GM23338 (cell line): ENCODE data around the gene MICALL1. TPM values are rescaled to one million over a fixed set of nuclear protein-coding genes. Genes with fewer than 3 reads are reported as not detected.
A peak's percentile ranks its signal among the peaks of the same experiment; 100 is the strongest.

ENCODE experiments used
- ATAC-seq: fragments of 200-7000 bp; cut with Tn5 transposase; 3 replicates; pipeline ENCODE4 v1.9.1; 2020
- DNase-seq: peaks from one replicate; pipeline ENCODE4 v3.0.0-alpha.2; 2015; ENCODE audit warnings: low spot score
- H2AFZ ChIP-seq: fragments of 200-600 bp; sonication (generic); 2 replicates; pipeline ENCODE4 v1.8.0; 2016; ENCODE audit warnings: antibody characterized with exemption, mild to moderate bottlenecking, moderate library complexity
- H3F3A ChIP-seq: fragments of 200-600 bp; sonication (generic); replicated peaks from 2 replicates; pipeline ENCODE4 v1.8.0; 2017; ENCODE audit warnings: antibody characterized with exemption, mixed run types, low read depth
- H3K27ac ChIP-seq: fragments of 200-600 bp; sonication (generic); 2 replicates; pipeline ENCODE4 v1.6.1; 2016; ENCODE audit warnings: low read depth
- H3K27me3 ChIP-seq: fragments of 200-600 bp; sonication (generic); 2 replicates; pipeline ENCODE4 v1.8.0; 2016; ENCODE audit warnings: mild to moderate bottlenecking, mixed run types, moderate library complexity; ENCODE audit not compliant: insufficient read depth
- H3K36me3 ChIP-seq: fragments of 200-600 bp; sonication (generic); 2 replicates; pipeline ENCODE4 v1.8.0; 2016; ENCODE audit warnings: mild to moderate bottlenecking; ENCODE audit not compliant: insufficient read depth
- H3K4me1 ChIP-seq: fragments of 200-600 bp; sonication (generic); 2 replicates; pipeline ENCODE4 v1.8.0; 2016; ENCODE audit warnings: mild to moderate bottlenecking, moderate library complexity; ENCODE audit not compliant: insufficient read depth
- H3K4me2 ChIP-seq: fragments of 200-600 bp; sonication (generic); 2 replicates; pipeline ENCODE4 v1.7.1; 2017; ENCODE audit warnings: mixed run types
- H3K4me3 ChIP-seq: fragments of 200-600 bp; sonication (generic); 2 replicates; pipeline ENCODE4 v1.6.1; 2016; ENCODE audit warnings: mixed run types
- H3K79me2 ChIP-seq: fragments of 200-600 bp; sonication (generic); replicated peaks from 2 replicates; pipeline ENCODE4 v1.8.0; 2017; ENCODE audit warnings: mild to moderate bottlenecking; ENCODE audit not compliant: insufficient read depth
- H3K9me2 ChIP-seq: fragments of 200-600 bp; sonication (generic); 2 replicates; pipeline ENCODE4 v1.8.0; 2017; ENCODE audit not compliant: insufficient read depth
- H4K20me1 ChIP-seq: fragments of 200-600 bp; sonication (generic); replicated peaks from 2 replicates; pipeline ENCODE4 v1.8.0; 2017; ENCODE audit warnings: mild to moderate bottlenecking; ENCODE audit not compliant: insufficient read depth
- H3K27ac Mint-ChIP-seq: 2 replicates; pipeline ENCODE4 v1.8.0; 2020; ENCODE audit warnings: inconsistent platforms, mild to moderate bottlenecking, moderate library complexity, mixed read lengths
- H3K27me3 Mint-ChIP-seq: 3 replicates; pipeline ENCODE4 v1.8.0; 2022; ENCODE audit warnings: low read depth, mild to moderate bottlenecking, moderate library complexity, mixed read lengths, inconsistent platforms; ENCODE audit not compliant: insufficient read depth, poor library complexity
- H3K36me3 Mint-ChIP-seq: 3 replicates; pipeline ENCODE4 v1.8.0; 2021; ENCODE audit warnings: low read depth, mild to moderate bottlenecking, inconsistent platforms, moderate library complexity, mixed read lengths
- H3K4me1 Mint-ChIP-seq: 3 replicates; pipeline ENCODE4 v1.8.0; 2020; ENCODE audit warnings: mild to moderate bottlenecking, inconsistent platforms, mixed read lengths
- H3K4me3 Mint-ChIP-seq: 3 replicates; pipeline ENCODE4 v1.8.0; 2021; ENCODE audit warnings: moderate library complexity, mild to moderate bottlenecking, inconsistent platforms, mixed read lengths
- H3K9me3 Mint-ChIP-seq: 3 replicates; pipeline ENCODE4 v1.8.0; 2020; ENCODE audit warnings: moderate library complexity, mild to moderate bottlenecking, inconsistent platforms, mixed read lengths
- CREB1 ChIP-seq: fragments of 250-450 bp; sonication (Bioruptor Pico); IDR thresholded peaks from 2 replicates; pipeline ENCODE4 v1.5.0; 2020; ENCODE audit warnings: low read depth, mild to moderate bottlenecking, moderate library complexity
- ETS1 ChIP-seq: IDR thresholded peaks from 2 replicates; pipeline ENCODE4 v1.6.1; 2016; ENCODE audit warnings: antibody characterized with exemption
- EZH2 ChIP-seq: fragments of 200-600 bp; sonication (generic); IDR thresholded peaks from one replicate; pipeline ENCODE4 v1.8.0; 2017; ENCODE audit warnings: antibody characterized with exemption, mild to moderate bottlenecking, low read depth; ENCODE audit not compliant: unreplicated experiment
- EZH2phosphoT487 ChIP-seq: fragments of 200-600 bp; sonication (generic); IDR thresholded peaks from one replicate; pipeline ENCODE4 v1.8.1; 2018; ENCODE audit warnings: antibody characterized with exemption; ENCODE audit not compliant: unreplicated experiment
- JUNB ChIP-seq: IDR thresholded peaks from one replicate; pipeline ENCODE4 v1.6.1; 2016; ENCODE audit warnings: antibody characterized with exemption; ENCODE audit not compliant: unreplicated experiment
- NANOG ChIP-seq: IDR thresholded peaks from 2 replicates; pipeline ENCODE4 v1.6.1; 2016; ENCODE audit warnings: antibody characterized with exemption, borderline replicate concordance
- POLR2AphosphoS5 ChIP-seq: IDR thresholded peaks from 2 replicates; pipeline ENCODE4 v1.6.1; 2016; ENCODE audit warnings: antibody characterized with exemption, low read depth
- STAT1 ChIP-seq: IDR thresholded peaks from one replicate; pipeline ENCODE4 v1.6.1; 2016; ENCODE audit warnings: antibody characterized with exemption; ENCODE audit not compliant: unreplicated experiment
- ZNF114 ChIP-seq: fragments of 250-450 bp; sonication (Bioruptor Pico); IDR thresholded peaks from 2 replicates; pipeline ENCODE4 v1.5.0; 2020; ENCODE audit warnings: mild to moderate bottlenecking, moderate library complexity
- ZNF331 ChIP-seq: fragments of 250-450 bp; sonication (Bioruptor Pico); IDR thresholded peaks from 2 replicates; pipeline ENCODE4 v1.5.0; 2020; ENCODE audit warnings: low read depth, mild to moderate bottlenecking, moderate library complexity
- polyA plus RNA-seq: library from polyadenylated mRNA; unstranded; fragments of >200 nt; fragmentation: Nextera tagmentation; extraction: Ambion mirVana; gene quantifications from 2 replicates; pipeline ENCODE4 v1.2.1, GENCODE V29; 2016
- total RNA-seq: library from RNA; depleted of rRNA; stranded (reverse); fragments of >200 nt; shearing (Covaris generic); gene quantifications from 2 replicates; pipeline ENCODE4 v1.2.3, GENCODE V29; 2014
- TF ChIP-seq, protein P1 (sequence below), 2 experiments: fragments of 200-600 bp in 1 of 2; sonication (generic) in 1 of 2; conservative IDR thresholded peaks; 2 replicates each; pipeline versions ENCODE4 v1.5.1 to v1.6.1; 2016 to 2017; ENCODE audit warnings: antibody characterized with exemption in 2 of 2, low read depth in 2 of 2, mild to moderate bottlenecking in 2 of 2, moderate library complexity in 1 of 2
- TF ChIP-seq, protein P2 (sequence below): IDR thresholded peaks from one replicate; pipeline ENCODE4 v1.6.1; 2018; ENCODE audit warnings: antibody characterized with exemption; ENCODE audit not compliant: unreplicated experiment
- TF ChIP-seq, protein P3 (sequence below): fragments of 250-450 bp; sonication (Bioruptor Pico); IDR thresholded peaks from 2 replicates; pipeline ENCODE4 v1.5.0; 2020; ENCODE audit warnings: mild to moderate bottlenecking, moderate library complexity

Gene MICALL1
- total and polyA plus RNA-seq, 2 experiments from 2014 or later, result 5.9 to 33.1 TPM

GRCh38 chr22:37891926-37892325 lies 14.2 kb upstream of the MICALL1 start:
- Histone ChIP-seq H3K4me1 (peaks cover 28% of the 10 kb centered on the region), H3K9me2 (no peaks in the 10 kb centered on the region), H3K4me3 (no peak overlapping the region), H3F3A (peaks cover 42% of the 10 kb centered on the region), H4K20me1 (peaks cover 9% of the 10 kb centered on the region; the same call in 1 of the 2 replicates), H3K36me3 (peaks cover 25% of the 10 kb centered on the region), H2AFZ (no peak overlapping the region), H3K27ac (peak overlapping the region; percentile 80; the same call in 1 of the 2 replicates), H3K79me2 (no peaks in the 10 kb centered on the region), H3K4me2 (no peak overlapping the region), H3K27me3 (no peaks in the 10 kb centered on the region)
- no peak for TF ChIP-seq EZH2
- TF ChIP-seq NANOG, result no peak
- no peak for TF ChIP-seq STAT1
- TF ChIP-seq, protein P1, sequence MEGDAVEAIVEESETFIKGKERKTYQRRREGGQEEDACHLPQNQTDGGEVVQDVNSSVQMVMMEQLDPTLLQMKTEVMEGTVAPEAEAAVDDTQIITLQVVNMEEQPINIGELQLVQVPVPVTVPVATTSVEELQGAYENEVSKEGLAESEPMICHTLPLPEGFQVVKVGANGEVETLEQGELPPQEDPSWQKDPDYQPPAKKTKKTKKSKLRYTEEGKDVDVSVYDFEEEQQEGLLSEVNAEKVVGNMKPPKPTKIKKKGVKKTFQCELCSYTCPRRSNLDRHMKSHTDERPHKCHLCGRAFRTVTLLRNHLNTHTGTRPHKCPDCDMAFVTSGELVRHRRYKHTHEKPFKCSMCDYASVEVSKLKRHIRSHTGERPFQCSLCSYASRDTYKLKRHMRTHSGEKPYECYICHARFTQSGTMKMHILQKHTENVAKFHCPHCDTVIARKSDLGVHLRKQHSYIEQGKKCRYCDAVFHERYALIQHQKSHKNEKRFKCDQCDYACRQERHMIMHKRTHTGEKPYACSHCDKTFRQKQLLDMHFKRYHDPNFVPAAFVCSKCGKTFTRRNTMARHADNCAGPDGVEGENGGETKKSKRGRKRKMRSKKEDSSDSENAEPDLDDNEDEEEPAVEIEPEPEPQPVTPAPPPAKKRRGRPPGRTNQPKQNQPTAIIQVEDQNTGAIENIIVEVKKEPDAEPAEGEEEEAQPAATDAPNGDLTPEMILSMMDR (conservative IDR thresholded peaks at IDR 0.05; ENCODE audit: low read depth in 2 of 2), result no peak
- TF ChIP-seq EZH2phosphoT487, result no peak
- no peak for TF ChIP-seq POLR2AphosphoS5
- TF ChIP-seq ZNF331 (CRISPR knock-in tag), result no peak
- no peak for TF ChIP-seq ETS1
- TF ChIP-seq, protein P2, sequence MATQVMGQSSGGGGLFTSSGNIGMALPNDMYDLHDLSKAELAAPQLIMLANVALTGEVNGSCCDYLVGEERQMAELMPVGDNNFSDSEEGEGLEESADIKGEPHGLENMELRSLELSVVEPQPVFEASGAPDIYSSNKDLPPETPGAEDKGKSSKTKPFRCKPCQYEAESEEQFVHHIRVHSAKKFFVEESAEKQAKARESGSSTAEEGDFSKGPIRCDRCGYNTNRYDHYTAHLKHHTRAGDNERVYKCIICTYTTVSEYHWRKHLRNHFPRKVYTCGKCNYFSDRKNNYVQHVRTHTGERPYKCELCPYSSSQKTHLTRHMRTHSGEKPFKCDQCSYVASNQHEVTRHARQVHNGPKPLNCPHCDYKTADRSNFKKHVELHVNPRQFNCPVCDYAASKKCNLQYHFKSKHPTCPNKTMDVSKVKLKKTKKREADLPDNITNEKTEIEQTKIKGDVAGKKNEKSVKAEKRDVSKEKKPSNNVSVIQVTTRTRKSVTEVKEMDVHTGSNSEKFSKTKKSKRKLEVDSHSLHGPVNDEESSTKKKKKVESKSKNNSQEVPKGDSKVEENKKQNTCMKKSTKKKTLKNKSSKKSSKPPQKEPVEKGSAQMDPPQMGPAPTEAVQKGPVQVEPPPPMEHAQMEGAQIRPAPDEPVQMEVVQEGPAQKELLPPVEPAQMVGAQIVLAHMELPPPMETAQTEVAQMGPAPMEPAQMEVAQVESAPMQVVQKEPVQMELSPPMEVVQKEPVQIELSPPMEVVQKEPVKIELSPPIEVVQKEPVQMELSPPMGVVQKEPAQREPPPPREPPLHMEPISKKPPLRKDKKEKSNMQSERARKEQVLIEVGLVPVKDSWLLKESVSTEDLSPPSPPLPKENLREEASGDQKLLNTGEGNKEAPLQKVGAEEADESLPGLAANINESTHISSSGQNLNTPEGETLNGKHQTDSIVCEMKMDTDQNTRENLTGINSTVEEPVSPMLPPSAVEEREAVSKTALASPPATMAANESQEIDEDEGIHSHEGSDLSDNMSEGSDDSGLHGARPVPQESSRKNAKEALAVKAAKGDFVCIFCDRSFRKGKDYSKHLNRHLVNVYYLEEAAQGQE, result no peak
- TF ChIP-seq JUNB, result no peak
- TF ChIP-seq ZNF114 (CRISPR knock-in tag), result no peak
- TF ChIP-seq, protein P3, sequence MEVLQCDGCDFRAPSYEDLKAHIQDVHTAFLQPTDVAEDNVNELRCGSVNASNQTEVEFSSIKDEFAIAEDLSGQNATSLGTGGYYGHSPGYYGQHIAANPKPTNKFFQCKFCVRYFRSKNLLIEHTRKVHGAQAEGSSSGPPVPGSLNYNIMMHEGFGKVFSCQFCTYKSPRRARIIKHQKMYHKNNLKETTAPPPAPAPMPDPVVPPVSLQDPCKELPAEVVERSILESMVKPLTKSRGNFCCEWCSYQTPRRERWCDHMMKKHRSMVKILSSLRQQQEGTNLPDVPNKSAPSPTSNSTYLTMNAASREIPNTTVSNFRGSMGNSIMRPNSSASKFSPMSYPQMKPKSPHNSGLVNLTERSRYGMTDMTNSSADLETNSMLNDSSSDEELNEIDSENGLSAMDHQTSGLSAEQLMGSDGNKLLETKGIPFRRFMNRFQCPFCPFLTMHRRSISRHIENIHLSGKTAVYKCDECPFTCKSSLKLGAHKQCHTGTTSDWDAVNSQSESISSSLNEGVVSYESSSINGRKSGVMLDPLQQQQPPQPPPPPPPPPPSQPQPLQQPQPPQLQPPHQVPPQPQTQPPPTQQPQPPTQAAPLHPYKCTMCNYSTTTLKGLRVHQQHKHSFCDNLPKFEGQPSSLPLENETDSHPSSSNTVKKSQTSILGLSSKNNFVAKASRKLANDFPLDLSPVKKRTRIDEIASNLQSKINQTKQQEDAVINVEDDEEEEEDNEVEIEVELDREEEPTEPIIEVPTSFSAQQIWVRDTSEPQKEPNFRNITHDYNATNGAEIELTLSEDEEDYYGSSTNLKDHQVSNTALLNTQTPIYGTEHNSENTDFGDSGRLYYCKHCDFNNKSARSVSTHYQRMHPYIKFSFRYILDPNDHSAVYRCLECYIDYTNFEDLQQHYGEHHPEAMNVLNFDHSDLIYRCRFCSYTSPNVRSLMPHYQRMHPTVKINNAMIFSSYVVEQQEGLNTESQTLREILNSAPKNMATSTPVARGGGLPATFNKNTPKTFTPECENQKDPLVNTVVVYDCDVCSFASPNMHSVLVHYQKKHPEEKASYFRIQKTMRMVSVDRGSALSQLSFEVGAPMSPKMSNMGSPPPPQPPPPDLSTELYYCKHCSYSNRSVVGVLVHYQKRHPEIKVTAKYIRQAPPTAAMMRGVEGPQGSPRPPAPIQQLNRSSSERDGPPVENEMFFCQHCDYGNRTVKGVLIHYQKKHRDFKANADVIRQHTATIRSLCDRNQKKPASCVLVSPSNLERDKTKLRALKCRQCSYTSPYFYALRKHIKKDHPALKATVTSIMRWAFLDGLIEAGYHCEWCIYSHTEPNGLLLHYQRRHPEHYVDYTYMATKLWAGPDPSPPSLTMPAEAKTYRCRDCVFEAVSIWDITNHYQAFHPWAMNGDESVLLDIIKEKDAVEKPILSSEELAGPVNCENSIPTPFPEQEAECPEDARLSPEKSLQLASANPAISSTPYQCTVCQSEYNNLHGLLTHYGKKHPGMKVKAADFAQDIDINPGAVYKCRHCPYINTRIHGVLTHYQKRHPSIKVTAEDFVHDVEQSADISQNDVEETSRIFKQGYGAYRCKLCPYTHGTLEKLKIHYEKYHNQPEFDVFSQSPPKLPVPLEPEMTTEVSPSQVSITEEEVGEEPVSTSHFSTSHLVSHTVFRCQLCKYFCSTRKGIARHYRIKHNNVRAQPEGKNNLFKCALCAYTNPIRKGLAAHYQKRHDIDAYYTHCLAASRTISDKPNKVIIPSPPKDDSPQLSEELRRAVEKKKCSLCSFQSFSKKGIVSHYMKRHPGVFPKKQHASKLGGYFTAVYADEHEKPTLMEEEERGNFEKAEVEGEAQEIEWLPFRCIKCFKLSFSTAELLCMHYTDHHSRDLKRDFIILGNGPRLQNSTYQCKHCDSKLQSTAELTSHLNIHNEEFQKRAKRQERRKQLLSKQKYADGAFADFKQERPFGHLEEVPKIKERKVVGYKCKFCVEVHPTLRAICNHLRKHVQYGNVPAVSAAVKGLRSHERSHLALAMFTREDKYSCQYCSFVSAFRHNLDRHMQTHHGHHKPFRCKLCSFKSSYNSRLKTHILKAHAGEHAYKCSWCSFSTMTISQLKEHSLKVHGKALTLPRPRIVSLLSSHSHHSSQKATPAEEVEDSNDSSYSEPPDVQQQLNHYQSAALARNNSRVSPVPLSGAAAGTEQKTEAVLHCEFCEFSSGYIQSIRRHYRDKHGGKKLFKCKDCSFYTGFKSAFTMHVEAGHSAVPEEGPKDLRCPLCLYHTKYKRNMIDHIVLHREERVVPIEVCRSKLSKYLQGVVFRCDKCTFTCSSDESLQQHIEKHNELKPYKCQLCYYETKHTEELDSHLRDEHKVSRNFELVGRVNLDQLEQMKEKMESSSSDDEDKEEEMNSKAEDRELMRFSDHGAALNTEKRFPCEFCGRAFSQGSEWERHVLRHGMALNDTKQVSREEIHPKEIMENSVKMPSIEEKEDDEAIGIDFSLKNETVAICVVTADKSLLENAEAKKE (CRISPR knock-in tag), result no peak
- TF ChIP-seq CREB1 (CRISPR knock-in tag), result no peak
- H3K4me1 Mint-ChIP-seq, result peaks cover 39% of the 10 kb centered on the region
- no peak for ATAC-seq
- DNase-seq, result no peak
- no peaks in the 10 kb centered on the region for H3K9me3 Mint-ChIP-seq
- peaks cover 46% of the 10 kb centered on the region for H3K36me3 Mint-ChIP-seq
- no peak overlapping the region for H3K27ac Mint-ChIP-seq
- peaks cover 15% of the 10 kb centered on the region for H3K27me3 Mint-ChIP-seq
- no peak overlapping the region for H3K4me3 Mint-ChIP-seq
